ENCODE measurements around the gene GFPT2.

DNA sequence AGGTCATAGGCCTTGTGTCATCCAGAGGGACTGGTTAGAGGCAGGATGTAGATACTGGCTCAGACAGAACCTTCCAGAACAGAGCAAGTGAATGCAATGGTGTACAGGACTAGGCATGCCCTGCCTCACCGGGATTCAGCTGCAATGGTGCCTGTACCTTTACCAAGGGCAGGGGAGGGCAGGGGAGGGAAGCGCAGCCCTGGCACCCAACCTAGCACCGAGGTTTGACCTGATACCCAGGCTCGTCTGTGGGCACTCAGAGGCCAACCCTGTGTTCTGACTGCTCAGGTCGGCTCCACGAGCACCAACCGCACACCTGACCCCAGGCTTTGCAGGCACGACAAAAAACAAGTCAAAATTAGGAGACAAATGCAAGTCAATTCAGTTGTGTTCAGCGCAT, 47.3 kb upstream of the GFPT2 start:
- TF ChIP-seq YY1 (IDR thresholded peaks at IDR 0.05; ENCODE audit: insufficient read depth, insufficient read length) (no peak), ZNF274 (IDR thresholded peaks at IDR 0.05; ENCODE audit: low read depth, low read length) (no peak), SUZ12 (IDR thresholded peaks at IDR 0.05; ENCODE audit: extremely low read depth, insufficient read depth, insufficient read length) (no peak)

Data from NT2/D1 (cell line).